Esophagus squamous epithelium (tissue), 5 donors: ENCODE results near the gene ZC3H10. TPM values are rescaled to one million over a fixed set of nuclear protein-coding genes. Genes with fewer than 3 reads are reported as not detected.

Source experiments
- DNase-seq: peaks from one replicate; lab custom pipeline; 2025; lab: John Stamatoyannopoulos, UW
- H3K27ac ChIP-seq, 4 donors: fragments of 200-600 bp; sonication (generic); one replicate each; pipeline ENCODE4 v1.5.1; 2016 to 2019; ENCODE audit warnings: mild to moderate bottlenecking in 1 of 4
- H3K27me3 ChIP-seq, 4 donors: fragments of 200-600 bp; sonication (generic); 1 replicate in 3 of 4; 2 replicates in 1 of 4; pipeline versions ENCODE4 v1.5.1 to v1.6.0; 2017 to 2021; ENCODE audit warnings: antibody characterized with exemption in 1 of 4
- H3K36me3 ChIP-seq, 3 donors: fragments of 200-600 bp; sonication (generic); one replicate each; pipeline ENCODE4 v1.5.1; 2016 to 2019
- H3K4me1 ChIP-seq, 3 donors: fragments of 200-600 bp; sonication (generic); one replicate each; pipeline ENCODE4 v1.5.1; 2017 to 2019
- H3K4me3 ChIP-seq, 4 donors: fragments of 200-600 bp; sonication (generic); 1 replicate in 3 of 4; 2 replicates in 1 of 4; pipeline ENCODE4 v1.5.1; 2016 to 2019; ENCODE audit warnings: mild to moderate bottlenecking in 2 of 4, moderate library complexity in 1 of 4
- H3K9me3 ChIP-seq, 3 donors: fragments of 200-600 bp; sonication (generic); one replicate each; pipeline ENCODE4 v1.5.1; 2016 to 2019
- POLR2A ChIP-seq, 4 donors: fragments of 450-650 bp; IDR thresholded peaks; one replicate each; pipeline ENCODE4 v1.6.1; 2017; ENCODE audit warnings: antibody characterized with exemption in 4 of 4, mild to moderate bottlenecking in 4 of 4, moderate library complexity in 3 of 4
- WGBS, 2 donors: methylation state at CpG; one replicate each; pipeline ENCODE4 v1.1.5; 2018; 5-methylcytosine and 5-hydroxymethylcytosine counted together
- intact Hi-C: fragments of 100-400 bp; cut with DNase I; formaldehyde crosslinking; loops from one replicate; pipeline ENCODE4 v1.15.0; 2022
- total RNA-seq, 4 donors: library from RNA; depleted of rRNA; stranded (reverse); fragments of >200 nt; gene quantifications; one replicate each; pipeline ENCODE4 v1.1.0, GENCODE V29; 2016
- TF ChIP-seq, protein P1 (sequence below), 6 experiments: fragments of 450-650 bp in 4 of 6; fragments of 200-600 bp in 2 of 6; sonication (generic) in 2 of 6; IDR thresholded peaks; one replicate each; pipeline ENCODE4 v1.5.1; 2016 to 2019; ENCODE audit warnings: antibody characterized with exemption in 6 of 6, mild to moderate bottlenecking in 4 of 6, moderate library complexity in 4 of 6
- donor health status: DM: yes; HTN: yes; CAD: no.

Gene ZC3H10
- total RNA-seq, 4 donors from 2014 or later, result 1.5 to 3.8 (median 2.3) TPM

DNA sequence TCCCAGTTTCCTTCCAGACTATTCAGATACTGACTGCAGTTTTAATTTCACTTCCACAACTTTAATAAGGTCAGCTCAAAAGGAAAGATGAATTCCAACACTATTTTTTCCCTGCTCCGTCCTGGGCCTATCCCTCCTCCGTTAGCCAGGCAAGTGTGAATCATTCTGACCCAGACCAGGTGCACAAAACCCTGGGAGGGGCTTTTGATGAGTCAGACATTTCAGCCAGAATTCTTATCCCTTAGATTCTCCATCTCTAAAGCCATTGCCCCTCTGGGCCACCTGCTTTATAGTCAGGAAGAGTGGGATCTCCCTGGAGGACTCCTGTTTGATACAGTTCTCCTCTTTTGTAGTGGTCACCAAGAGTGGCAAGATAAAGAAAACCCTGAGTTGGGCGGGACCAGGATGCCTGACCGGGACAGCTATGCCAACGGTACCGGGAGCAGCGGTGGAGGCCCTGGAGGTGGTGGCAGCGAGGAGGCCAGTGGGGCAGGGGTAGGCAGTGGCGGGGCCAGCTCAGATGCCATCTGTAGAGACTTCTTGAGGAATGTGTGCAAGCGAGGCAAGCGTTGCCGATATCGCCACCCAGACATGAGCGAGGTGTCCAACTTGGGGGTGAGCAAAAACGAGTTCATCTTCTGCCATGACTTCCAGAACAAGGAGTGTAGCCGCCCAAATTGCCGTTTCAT lies 2.2 kb downstream of the ZC3H10 start:
- Histone ChIP-seq H3K36me3 (peaks cover 4 to 20% (median 12%) of the 10 kb centered on the region in 3 donors), H3K27me3 (no peaks in the 10 kb centered on the region), H3K9me3 (no peaks in the 10 kb centered on the region), H3K27ac (peak overlapping the region; percentile 92 to 98 (median 94)), H3K4me1 (peaks cover 16 to 48% (median 22%) of the 10 kb centered on the region in 3 donors), H3K4me3 (no peak overlapping the region)
- WGBS, 2 donors, result 72 to 76% methylated on average over 15 of the region's 17 CpGs
- TF ChIP-seq, protein P1, sequence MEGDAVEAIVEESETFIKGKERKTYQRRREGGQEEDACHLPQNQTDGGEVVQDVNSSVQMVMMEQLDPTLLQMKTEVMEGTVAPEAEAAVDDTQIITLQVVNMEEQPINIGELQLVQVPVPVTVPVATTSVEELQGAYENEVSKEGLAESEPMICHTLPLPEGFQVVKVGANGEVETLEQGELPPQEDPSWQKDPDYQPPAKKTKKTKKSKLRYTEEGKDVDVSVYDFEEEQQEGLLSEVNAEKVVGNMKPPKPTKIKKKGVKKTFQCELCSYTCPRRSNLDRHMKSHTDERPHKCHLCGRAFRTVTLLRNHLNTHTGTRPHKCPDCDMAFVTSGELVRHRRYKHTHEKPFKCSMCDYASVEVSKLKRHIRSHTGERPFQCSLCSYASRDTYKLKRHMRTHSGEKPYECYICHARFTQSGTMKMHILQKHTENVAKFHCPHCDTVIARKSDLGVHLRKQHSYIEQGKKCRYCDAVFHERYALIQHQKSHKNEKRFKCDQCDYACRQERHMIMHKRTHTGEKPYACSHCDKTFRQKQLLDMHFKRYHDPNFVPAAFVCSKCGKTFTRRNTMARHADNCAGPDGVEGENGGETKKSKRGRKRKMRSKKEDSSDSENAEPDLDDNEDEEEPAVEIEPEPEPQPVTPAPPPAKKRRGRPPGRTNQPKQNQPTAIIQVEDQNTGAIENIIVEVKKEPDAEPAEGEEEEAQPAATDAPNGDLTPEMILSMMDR (IDR thresholded peaks at IDR 0.05), result no peak
- no peak for TF ChIP-seq POLR2A (IDR thresholded peaks at IDR 0.05)
- DNase-seq, result no peak
- intact Hi-C loops, result no loop called here

DNA sequence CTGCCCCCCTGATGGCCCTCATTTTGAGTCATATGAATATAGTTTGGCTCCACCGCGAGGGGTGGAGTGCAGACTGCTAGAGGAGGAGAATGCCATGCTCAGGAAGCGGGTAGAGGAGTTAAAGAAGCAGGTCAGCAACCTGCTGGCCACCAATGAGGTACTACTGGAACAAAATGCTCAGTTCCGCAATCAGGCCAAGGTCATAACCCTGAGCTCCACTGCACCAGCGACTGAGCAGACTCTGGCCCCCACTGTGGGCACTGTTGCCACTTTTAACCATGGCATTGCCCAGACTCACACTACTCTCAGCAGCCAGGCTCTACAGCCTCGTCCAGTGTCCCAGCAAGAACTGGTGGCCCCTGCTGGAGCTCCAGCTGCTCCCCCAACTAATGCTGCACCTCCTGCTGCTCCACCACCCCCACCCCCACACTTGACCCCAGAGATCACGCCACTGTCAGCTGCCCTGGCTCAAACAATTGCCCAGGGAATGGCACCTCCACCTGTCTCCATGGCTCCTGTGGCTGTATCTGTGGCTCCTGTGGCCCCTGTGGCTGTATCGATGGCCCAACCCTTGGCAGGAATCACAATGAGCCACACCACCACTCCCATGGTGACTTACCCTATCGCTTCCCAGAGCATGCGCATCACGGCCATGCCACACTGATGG lies 3.3 kb downstream of the ZC3H10 start:
- intact Hi-C loops, result no loop called here
- Histone ChIP-seq H3K27ac (no peak overlapping the region), H3K4me1 (peaks cover 22 to 54% (median 28%) of the 10 kb centered on the region in 3 donors)

DNA sequence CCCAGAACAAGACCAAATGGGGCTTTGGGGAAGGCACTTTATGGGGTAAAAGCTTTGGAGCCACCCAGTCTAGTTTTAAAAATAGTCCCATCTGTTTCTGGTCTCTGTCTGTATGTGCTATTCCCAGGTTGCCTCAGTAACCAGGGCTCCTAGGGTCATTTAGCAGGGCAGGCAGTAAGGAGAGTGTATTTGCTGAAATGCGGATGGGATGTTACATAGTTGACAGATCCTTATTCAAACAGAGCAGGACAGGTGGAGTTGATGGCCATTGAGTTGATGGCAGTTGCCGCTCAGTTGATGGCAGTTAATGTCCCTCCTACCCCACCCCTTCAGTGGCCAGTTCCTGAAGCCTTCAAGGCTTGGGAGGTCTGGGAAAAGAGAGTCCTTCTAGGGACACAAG lies 4.6 kb downstream of the ZC3H10 start:
- intact Hi-C loops, result no loop called here
- no peaks in the 10 kb centered on the region for H3K27me3 ChIP-seq
- TF ChIP-seq, protein P1 (IDR thresholded peaks at IDR 0.05), result no peak
- TF ChIP-seq POLR2A (IDR thresholded peaks at IDR 0.05), result no peak
- H3K4me1 ChIP-seq, result peaks cover 34 to 64% (median 39%) of the 10 kb centered on the region in 3 donors
- whole genome bisulfite sequencing, 2 donors, result 80 to 97% methylated on average over 2 of the region's 2 CpGs
- H3K9me3 ChIP-seq, result no peaks in the 10 kb centered on the region
- no peak overlapping the region for H3K4me3 ChIP-seq
- peak overlapping the region in 1 of 4 donors; percentile 49 for H3K27ac ChIP-seq
- DNase-seq, result no peak
- peaks cover 4 to 19% (median 12%) of the 10 kb centered on the region in 3 donors for H3K36me3 ChIP-seq

More for the DNA sequence above, 3.3 kb downstream of the ZC3H10 start:
- 89 to 97% methylated on average over 4 to 11 of the region's 11 CpGs for WGBS, 2 donors
- DNase-seq, result no peak
- peaks cover 4 to 20% (median 12%) of the 10 kb centered on the region in 3 donors for H3K36me3 ChIP-seq
- H3K9me3 ChIP-seq, result no peaks in the 10 kb centered on the region
- TF ChIP-seq, protein P1 (IDR thresholded peaks at IDR 0.05), result no peak
- TF ChIP-seq POLR2A (IDR thresholded peaks at IDR 0.05), result no peak
- H3K4me3 ChIP-seq, result no peak overlapping the region
- no peaks in the 10 kb centered on the region for H3K27me3 ChIP-seq

DNA sequence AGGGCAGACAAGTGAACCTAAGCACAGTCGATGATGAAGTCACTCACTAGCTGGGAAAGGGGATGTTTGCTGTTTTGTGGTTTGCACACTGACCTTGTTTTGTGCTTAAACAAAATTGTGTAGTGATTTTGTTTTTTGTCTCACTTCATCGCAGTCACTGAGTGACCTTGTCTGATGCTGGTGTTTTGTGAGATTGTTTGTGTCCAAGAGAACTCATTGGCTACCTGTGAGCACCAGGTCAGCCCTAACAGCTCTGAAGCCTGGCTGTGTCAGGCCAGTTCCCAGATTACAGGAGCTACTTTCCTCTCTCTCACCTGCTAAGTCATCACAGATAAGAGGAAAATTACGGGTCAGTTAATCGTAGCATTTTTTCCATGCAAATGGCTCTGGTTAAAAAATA lies 6.1 kb downstream of the ZC3H10 start:
- H3K27ac ChIP-seq, result no peak overlapping the region
- H3K4me1 ChIP-seq, result peaks cover 32 to 62% (median 33%) of the 10 kb centered on the region in 3 donors
- no peaks in the 10 kb centered on the region for H3K9me3 ChIP-seq
- WGBS, 2 donors, result 74 to 87% methylated on average over 4 of the region's 4 CpGs
- no peak for TF ChIP-seq POLR2A (IDR thresholded peaks at IDR 0.05)
- TF ChIP-seq, protein P1 (IDR thresholded peaks at IDR 0.05), result no peak
- DNase-seq, result no peak
- H3K36me3 ChIP-seq, result peaks cover 4 to 16% (median 12%) of the 10 kb centered on the region in 3 donors
- H3K4me3 ChIP-seq, result no peak overlapping the region
- H3K27me3 ChIP-seq, result no peaks in the 10 kb centered on the region
- intact Hi-C loops, result no loop called here

DNA sequence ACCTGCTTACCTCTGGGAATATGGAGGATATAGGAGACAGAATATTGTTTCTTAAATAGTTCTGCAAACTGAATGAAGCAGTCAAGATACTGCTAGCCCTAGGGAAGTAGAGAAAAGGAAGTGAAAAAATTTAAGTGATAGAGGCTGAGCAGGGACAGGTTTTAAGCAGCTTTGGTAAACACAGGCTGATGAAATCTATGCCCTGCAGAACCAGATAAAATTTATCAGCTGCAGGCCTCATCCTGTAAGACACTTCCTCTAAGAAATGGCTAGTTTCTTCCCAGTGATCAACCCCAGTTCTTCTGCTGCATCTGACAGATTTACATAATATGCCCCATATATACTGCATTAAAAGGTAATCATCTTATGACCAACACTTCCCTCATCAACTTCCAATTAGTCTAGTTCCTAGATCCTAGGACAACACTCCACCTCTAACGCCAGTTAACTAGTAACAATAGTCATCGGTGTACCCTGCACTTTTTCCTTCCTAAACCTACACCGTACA lies 8.7 kb downstream of the ZC3H10 start:
- Histone ChIP-seq H3K27ac (peak overlapping the region; percentile 77 to 98 (median 92)), H3K36me3 (peaks cover 5 to 19% (median 8%) of the 10 kb centered on the region in 3 donors), H3K4me1 (peaks cover 23 to 60% (median 30%) of the 10 kb centered on the region in 3 donors), H3K9me3 (no peaks in the 10 kb centered on the region), H3K27me3 (no peaks in the 10 kb centered on the region), H3K4me3 (peak overlapping the region in 1 of 4 donors; percentile 94)
- no peak for DNase-seq
- TF ChIP-seq POLR2A (IDR thresholded peaks at IDR 0.05), result no peak
- TF ChIP-seq, protein P1 (IDR thresholded peaks at IDR 0.05), result no peak
- intact Hi-C loops, result loop anchor here (5.0 kb wide), 1 partner anchor 61 kb away; the partner anchor contains the start of gene SMARCC2
- 34 to 42% methylated on average over 3 of the region's 3 CpGs for WGBS, 2 donors
